Epithelial cell of proximal tubule (primary cell): Measurements from ENCODE around the gene BCDIN3D. TPM values are rescaled to one million over a fixed set of nuclear protein-coding genes. Genes with fewer than 3 reads are reported as not detected.

Source experiments
- DNase-seq: peaks from one replicate; pipeline ENCODE4 v3.0.0-alpha.2; 2011; ENCODE audit warnings: low read depth
- H3K4me3 ChIP-seq: 2 replicates; pipeline ENCODE4 v1.5.1; 2011; ENCODE audit warnings: low read depth, mild to moderate bottlenecking, low read length
- CTCF ChIP-seq: conservative IDR thresholded peaks from 2 replicates; pipeline ENCODE4 v1.5.1; 2012; ENCODE audit warnings: low read depth, mild to moderate bottlenecking, low read length
- total RNA-seq: library from RNA; depleted of rRNA; stranded (reverse); fragments of >200 nt; gene quantifications from 2 replicates; pipeline ENCODE4 v1.2.3, GENCODE V29; 2015

Gene BCDIN3D
- total RNA-seq, 1 donor from 2014 or later: 7.1 TPM

- TF ChIP-seq CTCF: no peak
- H3K4me3 ChIP-seq: no peak overlapping the region
- DNase-seq: no peak
Observed at GRCh38 chr12:49808686-49809380, 34.1 kb downstream of the BCDIN3D start.

- DNase-seq: no peak
- TF ChIP-seq CTCF: no peak
- no peak overlapping the region for H3K4me3 ChIP-seq
Observed at GRCh38 chr12:49807991-49808580, 34.8 kb downstream of the BCDIN3D start.

- DNase-seq: no peak
- no peak for TF ChIP-seq CTCF
- no peak overlapping the region for H3K4me3 ChIP-seq
Observed at GRCh38 chr12:49806877-49807276, 36.0 kb downstream of the BCDIN3D start.

- TF ChIP-seq CTCF: no peak
- no peak for DNase-seq
- H3K4me3 ChIP-seq: no peak overlapping the region
Observed at GRCh38 chr12:49806321-49806813, 36.5 kb downstream of the BCDIN3D start.

- no peak for DNase-seq
- no peak overlapping the region for H3K4me3 ChIP-seq
- no peak for TF ChIP-seq CTCF
Observed at GRCh38 chr12:49805409-49805808, 37.5 kb downstream of the BCDIN3D start.

GRCh38 chr12:49804821-49805220 lies 38.1 kb downstream of the BCDIN3D start:
- no peak overlapping the region for H3K4me3 ChIP-seq
- no peak for DNase-seq
- TF ChIP-seq CTCF: no peak
